GM19043 (cell line): ENCODE measurements around the gene NR3C1.

ENCODE experiments used
- ATAC-seq: cut with Tn5 transposase; IDR thresholded peaks from one replicate; pipeline ENCODE4 v1.9.1; 2021; ENCODE audit warnings: low read depth; ENCODE audit not compliant: unreplicated experiment

Gene NR3C1

DNA sequence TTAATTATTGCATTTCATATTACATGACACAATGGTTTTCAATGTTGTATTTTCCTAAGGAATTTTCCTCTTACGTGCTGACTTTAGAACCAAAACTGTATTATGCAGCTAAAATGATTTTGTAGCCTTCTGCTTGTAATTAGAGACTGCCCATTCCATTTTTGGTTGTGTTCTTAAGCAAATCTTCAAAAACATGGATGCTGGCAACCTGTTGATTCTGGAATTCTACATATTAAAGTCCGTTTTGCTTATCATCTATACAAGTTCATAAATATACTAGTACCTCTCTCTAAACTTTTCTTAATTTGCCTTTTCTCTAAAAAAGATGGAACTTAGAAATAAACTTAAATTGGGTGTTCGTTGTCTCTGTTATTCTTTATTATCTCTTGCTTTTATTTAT is 88.3 kb downstream of the NR3C1 start:
- no peak for ATAC-seq

DNA sequence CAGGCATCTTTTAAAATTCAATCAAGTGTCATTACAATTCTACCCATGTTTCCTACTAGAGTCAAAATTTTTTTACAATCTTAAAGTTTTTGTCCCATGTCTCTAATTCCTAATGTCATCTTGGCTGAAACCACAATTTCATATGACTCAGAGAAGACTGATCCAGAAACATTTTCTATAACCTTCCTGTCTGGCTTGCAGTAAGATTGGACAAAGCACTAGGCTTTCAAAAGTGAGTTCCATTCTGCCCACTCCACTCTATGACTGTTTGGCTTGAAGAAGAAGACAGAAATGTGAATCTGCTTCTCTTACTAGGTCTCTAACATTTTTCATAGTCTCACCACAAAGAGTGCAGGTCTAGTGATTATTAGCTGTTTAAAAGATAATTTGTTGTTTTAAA is 88.8 kb downstream of the NR3C1 start:
- no peak for ATAC-seq

DNA sequence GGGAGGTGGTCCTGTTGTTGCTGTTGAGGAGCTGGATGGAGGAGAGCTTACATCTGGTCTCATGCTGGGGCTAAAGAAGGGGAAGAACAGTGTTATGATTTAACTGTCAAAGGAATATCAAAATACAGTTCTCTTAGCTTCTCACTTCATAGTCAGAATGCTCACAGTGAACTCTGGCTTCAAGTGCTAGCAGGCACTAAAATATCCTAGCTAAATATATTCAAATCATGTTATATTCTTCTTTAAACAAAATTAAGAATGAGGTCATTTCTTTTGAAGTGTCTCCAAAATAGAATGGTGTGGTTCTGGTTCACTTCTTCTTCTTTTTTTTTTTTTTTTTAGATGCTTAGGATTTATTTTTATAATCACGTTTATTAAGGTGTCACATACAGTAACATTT is 89.4 kb downstream of the NR3C1 start:
- no peak for ATAC-seq

DNA sequence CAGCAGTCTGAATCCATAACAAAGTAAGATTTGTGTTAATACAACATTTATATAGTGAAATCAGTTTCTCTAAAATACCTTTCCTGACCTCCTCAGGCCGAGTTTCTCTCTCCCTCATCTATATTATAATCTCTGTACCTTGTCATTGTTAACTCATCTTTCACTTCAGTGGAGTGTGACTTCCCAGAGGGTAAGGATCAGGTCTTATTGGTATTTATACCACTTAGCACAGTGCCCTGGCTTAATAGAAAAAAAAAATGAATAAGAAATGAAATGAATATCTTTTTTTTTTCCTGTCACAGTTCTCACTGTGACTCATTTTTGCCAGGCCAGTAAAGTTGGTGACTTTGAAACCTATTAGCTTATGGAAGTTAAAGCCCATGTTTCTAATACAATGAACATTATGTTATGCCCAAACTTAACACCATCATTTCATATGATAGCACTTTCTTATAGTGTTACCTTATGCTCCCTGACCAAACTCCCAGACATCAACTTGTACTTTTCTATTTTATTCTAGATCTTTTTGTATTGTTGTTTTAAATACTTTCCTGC is 90.1 kb downstream of the NR3C1 start:
- ATAC-seq, result no peak

DNA sequence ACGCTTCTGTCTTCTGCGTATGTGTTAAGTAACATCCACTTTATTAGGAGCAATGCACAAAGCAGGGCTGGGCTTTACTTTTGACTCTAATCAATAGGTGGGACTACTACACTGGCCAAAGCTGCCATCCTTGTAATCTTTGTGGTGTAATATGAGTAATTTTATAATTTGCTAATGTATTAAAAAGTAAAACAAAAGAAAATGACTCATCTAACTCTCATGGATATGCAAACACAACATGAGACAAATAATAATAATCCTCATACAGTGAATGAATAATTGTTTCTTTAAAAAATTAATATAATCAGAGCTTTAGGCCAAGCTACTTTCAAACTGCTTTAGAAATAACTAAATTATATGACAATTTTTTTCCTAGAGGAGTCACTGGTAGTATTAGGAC is 90.7 kb downstream of the NR3C1 start:
- ATAC-seq, result no peak

- no peak for ATAC-seq
Observed at GRCh38 chr5:143311955-143312354, 91.5 kb downstream of the NR3C1 start.

DNA sequence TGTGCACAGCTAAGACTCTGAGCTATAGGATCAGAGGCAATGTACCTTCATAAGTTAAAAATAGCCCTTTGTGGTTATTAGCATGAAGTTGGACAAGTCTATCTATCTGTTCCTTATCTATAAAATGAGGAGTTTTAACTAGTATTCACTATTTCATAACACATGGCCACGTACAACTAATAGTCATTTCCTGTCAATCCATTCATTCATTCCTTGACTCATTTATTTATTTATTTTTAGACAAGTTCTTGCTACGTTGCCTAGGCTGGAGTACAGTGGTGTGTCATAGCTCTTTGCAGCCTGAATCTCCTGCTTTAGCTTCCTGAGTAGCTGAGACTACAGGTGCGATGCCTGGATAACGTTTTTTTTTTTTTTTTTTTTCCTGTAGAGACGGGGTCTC is 92.1 kb downstream of the NR3C1 start:
- no peak for ATAC-seq

DNA sequence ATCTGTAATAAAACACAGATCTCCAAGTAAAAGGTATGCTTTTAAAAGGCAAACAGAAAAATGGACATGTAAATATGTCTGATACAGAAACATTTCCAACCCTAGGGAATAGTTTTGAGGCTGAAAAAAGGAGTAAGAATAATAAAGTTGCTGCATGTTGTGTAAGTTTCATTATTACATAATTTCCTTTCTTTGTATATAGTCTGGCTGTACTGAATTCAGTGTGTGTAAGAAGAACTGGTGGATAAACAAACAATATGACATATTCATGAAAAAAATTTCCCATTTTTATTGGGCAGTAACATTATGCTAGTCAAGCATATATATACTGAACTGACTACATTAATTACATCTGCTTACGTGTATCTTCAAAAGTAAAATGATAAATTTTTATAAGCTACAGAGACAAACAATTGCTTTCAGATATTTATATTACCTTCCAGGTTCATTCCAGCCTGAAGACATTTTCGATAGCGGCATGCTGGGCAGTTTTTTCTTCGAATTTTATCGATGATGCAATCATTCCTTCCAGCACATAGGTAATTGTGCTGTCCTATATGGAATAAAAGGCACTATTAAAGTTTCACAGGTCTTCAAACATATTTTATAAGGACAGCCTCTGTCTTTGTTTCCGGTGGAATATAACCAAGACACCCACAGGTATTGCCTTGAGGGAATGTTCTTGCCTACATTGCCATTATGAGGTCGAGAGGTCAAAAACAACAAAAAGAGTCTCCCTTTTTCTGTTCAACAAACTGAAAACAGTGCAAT is 93.6 kb downstream of the NR3C1 start:
- no peak for ATAC-seq

- no peak for ATAC-seq
Observed at GRCh38 chr5:143308731-143309130, 94.8 kb downstream of the NR3C1 start.

- no peak for ATAC-seq
Observed at GRCh38 chr5:143306040-143306439, 97.4 kb downstream of the NR3C1 start.

DNA sequence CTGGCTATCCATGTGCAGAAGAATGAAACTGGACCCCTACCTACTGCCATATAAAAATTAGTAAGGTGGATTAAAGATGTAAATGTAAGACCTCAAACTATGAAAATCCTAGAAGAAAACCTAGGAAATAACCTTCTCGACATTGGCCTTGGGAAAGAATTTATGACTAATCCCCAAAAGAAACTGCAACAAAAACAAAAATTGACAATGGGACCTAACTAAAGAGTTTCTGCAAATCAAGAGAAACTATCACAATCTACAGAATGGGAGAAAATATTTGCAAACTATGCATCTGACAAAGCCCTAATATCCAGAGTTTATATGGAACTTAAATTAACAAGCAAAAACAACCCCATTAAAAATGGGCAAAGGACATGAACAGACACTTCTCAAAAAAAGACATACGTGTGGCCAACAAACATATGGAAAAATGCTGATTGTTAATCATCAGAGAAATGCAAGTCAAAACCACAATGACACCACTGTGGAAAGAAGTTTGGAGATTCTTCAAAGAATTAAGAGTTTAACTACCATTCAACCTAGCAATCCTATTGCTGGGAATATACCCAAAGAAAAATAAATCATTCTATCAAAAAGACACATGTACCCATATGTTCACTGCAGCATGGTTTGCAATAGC is 98.5 kb downstream of the NR3C1 start:
- no peak for ATAC-seq

DNA sequence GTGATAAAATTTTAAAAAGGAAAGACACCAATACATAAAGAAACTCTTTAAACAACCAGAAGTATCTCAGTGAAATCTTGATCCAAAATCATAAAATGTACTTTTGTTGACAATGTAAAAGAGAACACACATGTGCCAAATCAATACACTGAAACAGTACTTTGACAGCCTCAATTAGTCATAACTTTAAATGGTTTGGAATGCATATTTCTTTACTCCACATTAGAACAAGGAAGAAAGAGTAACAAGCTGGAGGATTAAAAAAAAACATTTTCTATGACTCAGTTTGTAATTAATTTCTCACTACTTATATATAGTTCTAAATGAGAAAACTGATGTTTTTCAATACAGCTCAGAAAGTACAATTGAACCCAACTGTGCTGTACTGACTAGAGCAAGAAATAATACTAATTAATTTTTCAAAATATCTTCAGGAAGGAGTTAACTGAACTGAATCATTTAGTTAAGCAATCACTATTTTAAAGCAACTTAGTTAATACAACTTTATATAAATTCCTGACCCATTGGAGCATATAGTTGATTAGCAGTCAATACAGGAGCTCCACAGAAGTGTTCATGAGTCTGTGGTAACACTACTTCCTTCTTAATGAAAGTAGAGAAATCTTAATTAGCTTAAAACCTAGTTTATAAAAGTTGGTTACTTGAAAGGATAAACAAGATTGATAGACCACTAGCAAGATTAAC is 101.0 kb downstream of the NR3C1 start:
- ATAC-seq, result no peak

DNA sequence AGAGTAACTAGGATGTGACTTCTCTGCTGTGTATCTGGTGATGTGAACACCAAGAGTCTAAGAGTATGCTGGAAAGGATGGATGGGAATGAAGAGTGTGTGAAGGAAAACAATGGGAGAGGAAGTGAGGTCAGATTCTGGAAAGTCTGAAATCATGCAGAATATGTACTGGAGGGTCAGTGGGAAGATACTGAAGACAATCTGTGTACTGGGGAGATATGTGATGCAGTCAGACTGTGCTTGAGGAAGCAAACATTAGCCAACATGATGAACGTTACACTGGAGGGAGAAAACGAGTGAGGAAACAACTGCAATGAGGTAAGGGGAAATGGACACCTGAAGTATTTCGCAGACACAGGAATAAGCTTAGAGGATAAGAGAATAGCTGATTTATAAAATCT is 105.7 kb downstream of the NR3C1 start:
- ATAC-seq, result no peak

- ATAC-seq, result no peak
Observed at GRCh38 chr5:143290125-143290524, 113.4 kb downstream of the NR3C1 start.

- ATAC-seq, result no peak
Observed at GRCh38 chr5:143284521-143284920, 119.0 kb downstream of the NR3C1 start.

GRCh38 chr5:143284002-143284401 is 119.5 kb downstream of the NR3C1 start:
- ATAC-seq, result no peak

GRCh38 chr5:143281226-143281625 is 122.3 kb downstream of the NR3C1 start:
- ATAC-seq, result no peak

- ATAC-seq, result no peak
Observed at GRCh38 chr5:143279698-143280097, 123.8 kb downstream of the NR3C1 start.

GRCh38 chr5:143277536-143277935 is 126.0 kb downstream of the NR3C1 start:
- ATAC-seq, result no peak

DNA sequence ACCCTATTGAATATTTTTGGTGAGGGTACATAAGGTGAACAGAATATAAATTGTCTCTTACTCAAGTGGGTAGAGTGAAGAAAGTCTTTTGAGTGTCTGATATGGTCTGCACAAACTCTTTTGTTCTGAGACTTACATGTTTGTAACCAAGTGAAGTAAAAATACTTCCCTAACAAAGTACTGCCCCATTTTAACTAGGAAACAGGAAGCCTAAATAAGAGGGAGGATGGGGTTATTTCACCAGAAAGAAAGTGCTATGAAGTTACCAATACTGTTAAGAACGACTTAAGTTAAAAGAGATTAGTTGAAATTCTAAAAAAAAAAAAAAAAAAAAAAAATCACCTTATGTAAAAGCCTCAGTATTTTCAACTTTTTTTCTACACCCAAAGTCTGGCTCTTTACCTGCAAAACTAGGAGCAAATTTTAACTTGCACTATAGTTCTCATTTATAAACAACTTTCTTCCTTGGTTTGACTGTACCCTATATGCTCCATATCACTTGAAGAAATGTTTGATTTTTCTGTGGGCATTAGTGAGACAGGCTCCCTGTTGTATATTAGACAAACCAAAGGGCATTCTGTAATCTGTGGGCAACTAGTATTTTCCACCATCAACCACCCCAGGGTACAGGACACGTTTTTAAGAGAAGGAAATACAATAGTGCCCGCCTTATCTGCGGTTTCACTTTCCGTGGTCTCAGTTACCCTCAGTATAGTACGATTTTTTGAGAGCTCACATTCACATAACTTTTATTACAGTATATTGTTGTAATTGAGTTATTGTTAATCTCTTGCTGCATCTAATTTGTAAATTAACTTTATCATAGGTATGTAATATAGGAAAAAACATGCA is 127.7 kb downstream of the NR3C1 start:
- ATAC-seq, result no peak

- no peak for ATAC-seq
Observed at GRCh38 chr5:143274952-143275351, 128.5 kb downstream of the NR3C1 start.
